Peyer's patch (tissue), 4 donors: ENCODE data around the gene ANKRD13D.

Experiments
- POLR2A ChIP-seq, 2 donors: fragments of 450-650 bp; IDR thresholded peaks; one replicate each; pipeline ENCODE4 v1.5.1; 2017; ENCODE audit warnings: antibody characterized with exemption in 2 of 2, mild to moderate bottlenecking in 2 of 2, moderate library complexity in 2 of 2
- TF ChIP-seq, protein P1 (sequence below), 6 experiments: fragments of 450-650 bp in 4 of 6; fragments of 200-600 bp in 2 of 6; sonication (generic) in 1 of 6; IDR thresholded peaks; one replicate each; pipeline ENCODE4 v1.5.1; 2017 to 2019; ENCODE audit warnings: antibody characterized with exemption in 6 of 6, mild to moderate bottlenecking in 3 of 6, moderate library complexity in 1 of 6

DNA sequence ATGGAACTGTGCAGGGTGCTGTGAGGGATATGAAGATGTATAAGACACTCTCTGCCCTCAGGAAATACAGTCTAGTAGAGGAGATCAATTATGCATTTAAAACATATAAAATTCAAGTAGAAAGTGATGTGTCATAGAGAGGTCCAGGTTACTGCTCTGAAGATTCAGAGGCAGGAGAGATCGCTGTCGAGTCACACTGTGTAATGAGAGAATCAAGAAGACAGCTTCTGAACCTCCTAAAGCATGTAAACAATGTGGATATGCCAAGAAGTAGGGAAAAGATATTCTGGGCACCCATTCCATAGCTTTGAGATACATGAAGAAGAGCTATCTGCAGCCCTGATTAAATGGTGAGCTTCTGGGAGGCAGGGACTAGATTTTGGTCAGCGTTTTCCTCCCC is 30.9 kb downstream of the ANKRD13D start:
- TF ChIP-seq POLR2A (IDR thresholded peaks at IDR 0.05) = no peak
- TF ChIP-seq, protein P1, sequence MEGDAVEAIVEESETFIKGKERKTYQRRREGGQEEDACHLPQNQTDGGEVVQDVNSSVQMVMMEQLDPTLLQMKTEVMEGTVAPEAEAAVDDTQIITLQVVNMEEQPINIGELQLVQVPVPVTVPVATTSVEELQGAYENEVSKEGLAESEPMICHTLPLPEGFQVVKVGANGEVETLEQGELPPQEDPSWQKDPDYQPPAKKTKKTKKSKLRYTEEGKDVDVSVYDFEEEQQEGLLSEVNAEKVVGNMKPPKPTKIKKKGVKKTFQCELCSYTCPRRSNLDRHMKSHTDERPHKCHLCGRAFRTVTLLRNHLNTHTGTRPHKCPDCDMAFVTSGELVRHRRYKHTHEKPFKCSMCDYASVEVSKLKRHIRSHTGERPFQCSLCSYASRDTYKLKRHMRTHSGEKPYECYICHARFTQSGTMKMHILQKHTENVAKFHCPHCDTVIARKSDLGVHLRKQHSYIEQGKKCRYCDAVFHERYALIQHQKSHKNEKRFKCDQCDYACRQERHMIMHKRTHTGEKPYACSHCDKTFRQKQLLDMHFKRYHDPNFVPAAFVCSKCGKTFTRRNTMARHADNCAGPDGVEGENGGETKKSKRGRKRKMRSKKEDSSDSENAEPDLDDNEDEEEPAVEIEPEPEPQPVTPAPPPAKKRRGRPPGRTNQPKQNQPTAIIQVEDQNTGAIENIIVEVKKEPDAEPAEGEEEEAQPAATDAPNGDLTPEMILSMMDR (IDR thresholded peaks at IDR 0.05) = no peak
